Thoracic aorta (tissue), 2 donors: Measurements from ENCODE around the gene SRCIN1. TPM values are rescaled to one million over a fixed set of nuclear protein-coding genes. Genes with fewer than 3 reads are reported as not detected.
"Not testable (repeated sequence)": the region's sequence is repeated elsewhere in the genome, so short reads cannot be mapped to it uniquely, and the experiment has no call there.

ENCODE experiments used
- ATAC-seq: fragments of 150-250 bp; one replicate; pipeline ENCODE4 v1.8.0; 2017; ENCODE audit warnings: low read depth; ENCODE audit not compliant: insufficient number of reproducible peaks, low FRiP score
- DNase-seq: peaks from one replicate; pipeline ENCODE4 v3.0.0-alpha.2; 2020; ENCODE audit warnings: low spot score
- H3K27ac ChIP-seq, 2 donors: fragments of 200-600 bp; sonication (generic); 1 replicate in 1 of 2; 2 replicates in 1 of 2; pipeline ENCODE4 v1.5.1; 2016; ENCODE audit warnings: mild to moderate bottlenecking in 2 of 2, moderate library complexity in 2 of 2
- H3K27me3 ChIP-seq: fragments of 200-600 bp; sonication (generic); replicated peaks from 2 replicates; pipeline ENCODE4 v1.6.0; 2016; ENCODE audit warnings: mild to moderate bottlenecking; ENCODE audit not compliant: insufficient read depth
- H3K36me3 ChIP-seq: fragments of 200-600 bp; sonication (generic); one replicate; pipeline ENCODE4 v1.5.1; 2016
- H3K4me1 ChIP-seq, 2 donors: fragments of 200-600 bp; sonication (generic); 1 replicate in 1 of 2; 2 replicates in 1 of 2; pipeline versions ENCODE4 v1.5.1 to v1.6.0; 2016; ENCODE audit warnings: low read depth in 2 of 2, mild to moderate bottlenecking in 1 of 2; ENCODE audit not compliant: control insufficient read depth in 1 of 2
- H3K4me3 ChIP-seq: fragments of 200-600 bp; sonication (generic); 2 replicates; pipeline ENCODE4 v1.5.1; 2016; ENCODE audit warnings: mild to moderate bottlenecking
- H3K9me3 ChIP-seq: fragments of 200-600 bp; sonication (generic); 2 replicates; pipeline ENCODE4 v1.5.1; 2016
- CTCF ChIP-seq: fragments of 200-600 bp; sonication (generic); IDR thresholded peaks from one replicate; pipeline ENCODE4 v1.5.1; 2019; ENCODE audit warnings: antibody characterized with exemption
- total RNA-seq, 2 donors: library from RNA; depleted of rRNA; stranded (reverse); fragments of >200 nt; gene quantifications; one replicate each; pipeline versions ENCODE4 v1.1.0 to v1.2.3, GENCODE V29; 2016

The SRCIN1 gene
- total RNA-seq, 2 donors from 2014 or later, result not detected

- no peaks in the 10 kb centered on the region for H3K9me3 ChIP-seq
- TF ChIP-seq CTCF, result no peak
- no peaks in the 10 kb centered on the region for H3K4me1 ChIP-seq
- ATAC-seq (no peak), DNase-seq (no peak)
- no peaks in the 10 kb centered on the region for H3K36me3 ChIP-seq
- no peak overlapping the region for H3K4me3 ChIP-seq
- H3K27me3 ChIP-seq, result no peaks in the 10 kb centered on the region
- no peak overlapping the region for H3K27ac ChIP-seq
Measured at GRCh38 chr17:38637951-38638350, 32.2 kb upstream of the SRCIN1 start.

DNA sequence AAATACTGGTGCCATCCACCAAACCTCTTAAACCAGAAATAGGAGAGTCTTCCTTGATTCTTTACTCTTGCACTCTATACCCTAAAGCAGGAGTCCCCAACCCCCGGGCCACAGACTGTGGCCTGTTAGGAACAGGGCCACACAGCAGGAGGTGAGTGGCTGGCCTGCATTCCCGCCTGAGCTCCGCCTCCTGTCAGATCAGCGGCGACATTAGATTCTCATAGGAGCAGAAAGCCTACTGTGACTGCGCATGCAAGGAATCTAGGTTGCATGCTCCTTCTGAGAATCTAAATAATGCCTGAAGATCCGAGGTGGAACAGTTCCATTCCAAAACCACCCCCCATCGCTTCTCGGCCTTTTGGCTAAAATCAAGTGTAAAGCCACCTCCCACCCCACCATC, 30.3 kb upstream of the SRCIN1 start:
- DNase-seq (no peak), ATAC-seq (no peak)
- H3K4me1 ChIP-seq, result no peaks in the 10 kb centered on the region
- H3K9me3 ChIP-seq, result no peaks in the 10 kb centered on the region
- no peak overlapping the region for H3K27ac ChIP-seq
- no peaks in the 10 kb centered on the region for H3K36me3 ChIP-seq
- no peak overlapping the region for H3K4me3 ChIP-seq
- no peaks in the 10 kb centered on the region for H3K27me3 ChIP-seq
- no peak for TF ChIP-seq CTCF

DNA sequence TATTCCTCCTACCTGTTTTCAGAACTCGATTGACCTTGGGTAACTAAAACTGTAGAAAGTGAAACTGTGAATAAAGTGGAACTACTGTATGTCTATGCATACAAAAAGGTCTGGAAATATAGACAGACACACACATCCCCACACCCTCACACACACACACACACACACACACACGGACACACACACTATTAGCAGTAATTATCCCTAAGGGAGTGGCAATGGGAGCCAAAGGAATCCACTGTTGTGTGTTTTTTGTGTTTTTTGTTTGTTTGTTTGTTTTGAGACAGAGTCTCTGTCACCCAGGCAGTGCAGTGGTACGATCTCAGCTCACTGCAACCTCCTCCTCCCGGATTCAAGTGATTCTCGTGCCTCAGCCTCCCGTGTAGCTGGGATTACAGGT, 26.6 kb upstream of the SRCIN1 start:
- Histone ChIP-seq H3K4me3 (no peak overlapping the region), H3K27me3 (no peaks in the 10 kb centered on the region), H3K27ac (no peak overlapping the region), H3K36me3 (no peaks in the 10 kb centered on the region), H3K9me3 (no peaks in the 10 kb centered on the region), H3K4me1 (no peaks in the 10 kb centered on the region)
- ATAC-seq (no peak), DNase-seq (no peak)
- no peak for TF ChIP-seq CTCF

DNA sequence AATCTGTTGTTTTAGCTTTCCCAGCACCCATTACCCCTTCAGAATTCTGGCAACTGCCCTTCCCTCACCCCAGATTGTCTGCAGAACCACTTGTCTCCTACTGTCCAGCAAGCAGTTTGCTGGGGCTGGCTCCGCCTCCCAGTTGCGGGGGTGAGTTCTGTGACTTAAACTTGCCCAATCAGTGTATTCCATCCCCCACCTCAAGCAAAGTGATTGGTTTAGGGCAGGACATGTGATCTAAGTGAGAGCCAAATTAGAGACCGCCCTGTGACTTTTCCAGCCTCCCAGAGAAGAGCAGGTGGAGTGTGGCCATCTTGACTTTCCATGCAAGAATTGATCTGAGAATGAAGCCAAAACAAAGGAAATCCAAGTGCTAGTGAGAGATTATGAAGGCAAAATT, 22.7 kb upstream of the SRCIN1 start:
- H3K4me3 ChIP-seq, result no peak overlapping the region
- H3K4me1 ChIP-seq, result no peaks in the 10 kb centered on the region
- H3K9me3 ChIP-seq, result no peaks in the 10 kb centered on the region
- no peak for ATAC-seq
- DNase-seq, result no peak
- H3K36me3 ChIP-seq, result no peaks in the 10 kb centered on the region
- no peak for TF ChIP-seq CTCF
- no peak overlapping the region for H3K27ac ChIP-seq
- no peaks in the 10 kb centered on the region for H3K27me3 ChIP-seq

- no peak overlapping the region for H3K4me3 ChIP-seq
- H3K27me3 ChIP-seq, result no peaks in the 10 kb centered on the region
- no peak overlapping the region for H3K27ac ChIP-seq
- no peaks in the 10 kb centered on the region for H3K36me3 ChIP-seq
- TF ChIP-seq CTCF, result no peak
- H3K4me1 ChIP-seq, result no peaks in the 10 kb centered on the region
- no peak for DNase-seq
- H3K9me3 ChIP-seq, result no peaks in the 10 kb centered on the region
- ATAC-seq, result no peak
Measured at GRCh38 chr17:38627957-38628356, 22.2 kb upstream of the SRCIN1 start.

DNA sequence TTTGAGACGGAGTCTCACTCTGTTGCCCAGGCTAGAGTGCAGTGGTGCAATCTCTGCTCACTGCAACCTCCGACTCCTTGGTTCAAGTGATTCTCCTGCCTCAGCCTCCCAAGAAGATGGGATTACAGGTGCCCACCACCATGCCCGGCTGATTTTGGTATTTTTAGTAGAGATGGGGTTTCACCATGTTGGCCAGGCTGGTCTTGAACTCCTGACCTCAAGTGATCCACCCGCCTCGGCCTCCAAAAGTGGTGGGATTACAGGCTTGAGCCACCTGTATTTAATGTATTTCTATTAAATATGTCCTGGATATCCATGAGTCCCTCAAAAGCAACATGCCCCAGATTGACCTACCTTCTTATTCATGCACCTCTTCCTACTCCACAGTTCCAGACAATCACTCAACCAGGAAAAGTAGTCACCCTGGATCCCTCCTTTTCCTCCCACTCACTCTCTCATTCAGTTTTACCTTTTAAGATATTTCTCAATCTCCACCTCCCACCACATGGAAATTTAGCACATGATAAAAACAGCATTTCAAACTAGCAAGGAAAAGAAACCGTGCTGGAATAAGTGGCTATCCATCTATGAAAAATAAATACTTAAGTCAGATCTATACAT, 21.0 kb upstream of the SRCIN1 start:
- H3K36me3 ChIP-seq, H3K27ac ChIP-seq, H3K27me3 ChIP-seq, H3K4me3 ChIP-seq, H3K4me1 ChIP-seq, ATAC-seq, DNase-seq, H3K9me3 ChIP-seq: not testable (repeated sequence)
